ENCODE results near the gene MAST4. TPM values are rescaled to one million over a fixed set of nuclear protein-coding genes. Genes with fewer than 3 reads are reported as not detected.

The MAST4 gene
- total and polyA plus RNA-seq, 2 of the 4 experiments (the other 2 are of a cell fraction): 4.8 to 6.8 TPM

GRCh38 chr5:66876266-66876807, 280.1 kb downstream of the MAST4 start:
- Histone ChIP-seq H4K8ac (ENCODE audit: low read depth in 2 of 2, low read length in 2 of 2) (no peak overlapping the region), H4K5ac (ENCODE audit: low read depth, low read length) (no peak overlapping the region), H4K20me1 (ENCODE audit: insufficient read depth, low read length) (no peaks in the 10 kb centered on the region), H3K18ac (ENCODE audit: low read depth, low read length) (no peak overlapping the region), H3K56ac (ENCODE audit: extremely low read depth, insufficient read depth, low read length) (no peak overlapping the region), H3K4me2 (ENCODE audit: low read depth, low read length) (no peak overlapping the region), H3K9ac (ENCODE audit: low read depth, low read length) (no peak overlapping the region), H3K9me3 (ENCODE audit: control insufficient read depth, insufficient read depth, low read length) (no peaks in the 10 kb centered on the region), H2AK9ac (replicated peaks; ENCODE audit: low read depth, low read length, poor library complexity) (no peak overlapping the region), H3K4me1 (ENCODE audit: control insufficient read depth, insufficient read depth, low read length) (no peaks in the 10 kb centered on the region), H3K9me1 (ENCODE audit: insufficient read depth, low read length) (no peaks in the 10 kb centered on the region), H4K91ac (ENCODE audit: insufficient read depth, low read depth, low read length) (no peak overlapping the region), H3K36me3 (ENCODE audit: control insufficient read depth, insufficient read depth, low read length) (no peaks in the 10 kb centered on the region), H2AFZ (replicated peaks; ENCODE audit: low read length, poor library complexity) (no peak overlapping the region), H2BK5ac (ENCODE audit: low read depth, low read length, poor library complexity, severe bottlenecking) (no peak overlapping the region), H3K14ac (replicated peaks; ENCODE audit: low read depth, low read length) (no peak overlapping the region), H2AK5ac (ENCODE audit: low read depth, low read length) (no peak overlapping the region), H2BK20ac (ENCODE audit: low read depth, low read length) (no peak overlapping the region), H3K4me3 (ENCODE audit: insufficient read depth, low read depth, low read length) (no peak overlapping the region), H2BK15ac (ENCODE audit: low read depth, low read length) (no peak overlapping the region), H3K79me1 (ENCODE audit: low read depth in 1 of 2, low read length in 2 of 2) (no peaks in the 10 kb centered on the region), H2BK120ac (ENCODE audit: low read depth, low read length) (no peak overlapping the region), H3K23ac (ENCODE audit: low read depth, low read length) (no peak overlapping the region), H3K27ac (ENCODE audit: insufficient read depth, low read length) (no peak overlapping the region), H3K4ac (ENCODE audit: low read depth, low read length) (no peak overlapping the region), H3K27me3 (ENCODE audit: control insufficient read depth, insufficient read depth, low read length) (no peaks in the 10 kb centered on the region; the same call in 1 of the 2 replicates)
- dilution Hi-C loops (cut with HindIII; ENCODE audit: low sequenced_read_pairs, unreplicated experiment): no loop called here
- CTCF ChIA-PET: no interaction called here
- TF ChIP-seq RFX5 (IDR thresholded peaks at IDR 0.05; ENCODE audit: low read depth, low read length): no peak
- TF ChIP-seq USF2 (IDR thresholded peaks at IDR 0.05; ENCODE audit: low read depth, low read length): no peak
- no peak for TF ChIP-seq CHD1 (IDR thresholded peaks at IDR 0.05; ENCODE audit: low read depth, low read length)
- ATAC-seq (ENCODE audit: low read depth) (no peak), DNase-seq (no peak)
- intact Hi-C loops (cut with micrococcal nuclease): no loop called here
- POLR2A ChIA-PET (ENCODE audit: unreplicated experiment): no interaction called here
- BruUV-seq (replicated peaks): no TSS peak
- in situ Hi-C loops (cut with MboI; ENCODE audit: low sequenced_read_pairs): no loop called here
- WGBS, 2 experiments (ENCODE audit: extremely low coverage in 2 of 2, insufficient read length in 1 of 2): no CpG with 5 or more reads among the region's 6 CpGs

Data from IMR-90 (cell line).